Endothelial cell of umbilical vein (primary cell): Measurements from ENCODE around the gene BAZ1A. TPM values are rescaled to one million over a fixed set of nuclear protein-coding genes. Genes with fewer than 3 reads are reported as not detected.

ENCODE experiments used
- BruUV-seq: library from RNA; stranded (reverse); fragments of 400-500 nt; replicated peaks from 2 replicates; lab custom pipeline; 2021; lab: Mats Ljungman, UMichigan
- CTCF ChIA-PET: fragments of 300-600, 350-600 bp; sonication (Branson Sonifier 250); formaldehyde crosslinking; loops from one replicate; lab custom pipeline; 2021; ENCODE audit warnings: antibody characterized with exemption, inconsistent platforms; lab: Charles Lee
- POLR2A ChIA-PET: fragments of 300-600, 350-600 bp; sonication (Branson Sonifier 250); formaldehyde crosslinking; loops from one replicate; lab custom pipeline; 2021; ENCODE audit warnings: antibody characterized with exemption, inconsistent platforms; lab: Charles Lee
- DNase-seq: peaks from one replicate; pipeline ENCODE4 v3.0.0-alpha.2; 2011; ENCODE audit warnings: low read depth, low spot score
- FAIRE-seq: peaks from 2 replicates; lab custom pipeline; 2011; peaks lifted over from hg19 to GRCh38; lab: Jason Lieb, UNC
- H2AFZ ChIP-seq: 2 replicates; pipeline ENCODE4 v1.6.0; 2012; ENCODE audit warnings: low read depth, low read length, control low read depth, inconsistent platforms
- H3K27ac ChIP-seq: 2 replicates; pipeline ENCODE4 v1.5.1; 2011; ENCODE audit warnings: low read depth, mild to moderate bottlenecking, control low read depth, low read length, moderate library complexity; ENCODE audit not compliant: insufficient read depth
- H3K27me3 ChIP-seq, 2 experiments: 2 replicates each; pipeline versions ENCODE4 v1.6.0 to v1.6.1; 2011; ENCODE audit warnings: low read length in 2 of 2, mixed read lengths in 1 of 2; ENCODE audit not compliant: control insufficient read depth in 2 of 2, insufficient read depth in 2 of 2
- H3K36me3 ChIP-seq, 2 experiments: 2 replicates in 1 of 2; 3 replicates in 1 of 2; pipeline ENCODE4 v1.5.1; 2011; ENCODE audit warnings: low read length in 2 of 2, mild to moderate bottlenecking in 1 of 2, moderate library complexity in 1 of 2; ENCODE audit not compliant: control insufficient read depth in 2 of 2, insufficient read depth in 2 of 2; ENCODE audit errors: extremely low read depth in 1 of 2
- H3K4me1 ChIP-seq: 3 replicates; pipeline ENCODE4 v1.5.1; 2011; ENCODE audit warnings: mild to moderate bottlenecking, low read length; ENCODE audit not compliant: control insufficient read depth, insufficient read depth; ENCODE audit errors: extremely low read depth
- H3K4me2 ChIP-seq: 2 replicates; pipeline ENCODE4 v1.6.1; 2011; ENCODE audit warnings: low read length, control low read depth, mixed read lengths; ENCODE audit not compliant: insufficient read depth
- H3K4me3 ChIP-seq, 3 experiments: fragments of 200-600 bp in 1 of 3; sonication (generic), shearing (Covaris generic) in 1 of 3; replicated peaks in 1 of 3; 2 replicates each; pipeline ENCODE4 v1.5.1; 2011 to 2016; ENCODE audit warnings: control low read depth in 3 of 3, low read length in 3 of 3, mild to moderate bottlenecking in 2 of 3, inconsistent platforms in 1 of 3, low read depth in 1 of 3, moderate library complexity in 1 of 3; ENCODE audit not compliant: insufficient read depth in 1 of 3
- H3K79me2 ChIP-seq: 2 replicates; pipeline ENCODE4 v1.6.0; 2012; ENCODE audit warnings: low read length, inconsistent platforms; ENCODE audit not compliant: control insufficient read depth, insufficient read depth
- H3K9ac ChIP-seq: replicated peaks from 2 replicates; pipeline ENCODE3; 2011; ENCODE audit warnings: low read length, control low read depth; ENCODE audit not compliant: insufficient read depth; ENCODE audit errors: extremely low read depth
- H3K9me1 ChIP-seq: replicated peaks from 3 replicates; pipeline ENCODE4 v1.6.0; 2011; ENCODE audit warnings: mild to moderate bottlenecking, low read length; ENCODE audit not compliant: control insufficient read depth, insufficient read depth; ENCODE audit errors: extremely low read depth
- H3K9me3 ChIP-seq: replicated peaks from 2 replicates; pipeline ENCODE4 v1.5.1; 2012; ENCODE audit warnings: low read length, inconsistent platforms; ENCODE audit not compliant: control insufficient read depth, insufficient read depth
- H4K20me1 ChIP-seq: replicated peaks from 2 replicates; pipeline ENCODE3; 2011; ENCODE audit warnings: mild to moderate bottlenecking, low read length; ENCODE audit not compliant: control insufficient read depth, insufficient read depth; ENCODE audit errors: extremely low read depth
- EZH2 ChIP-seq: IDR thresholded peaks from 2 replicates; pipeline ENCODE4 v1.6.1; 2012; ENCODE audit warnings: borderline replicate concordance, low read depth, mild to moderate bottlenecking, moderate library complexity, low read length, inconsistent platforms; ENCODE audit not compliant: severe bottlenecking
- JUN ChIP-seq: IDR thresholded peaks from 2 replicates; pipeline ENCODE4 v1.6.1; 2011; ENCODE audit warnings: borderline replicate concordance, low read depth; ENCODE audit not compliant: insufficient read length, insufficient read depth
- MYC ChIP-seq: IDR thresholded peaks from one replicate; pipeline ENCODE4 v1.6.1; 2011; ENCODE audit warnings: mild to moderate bottlenecking, low read depth, low read length
- POLR2A ChIP-seq: IDR thresholded peaks from 2 replicates; pipeline ENCODE4 v1.6.1; 2012; ENCODE audit warnings: low read depth, mild to moderate bottlenecking, control low read depth, low read length
- POLR2AphosphoS5 ChIP-seq: IDR thresholded peaks from 2 replicates; pipeline ENCODE4 v1.6.1; 2012; ENCODE audit warnings: low read depth, mild to moderate bottlenecking, control low read depth, low read length, moderate library complexity; ENCODE audit not compliant: insufficient read depth
- dilution Hi-C: fragments of 300-500 bp; cut with MboI; formaldehyde crosslinking; loops from one replicate; pipeline ENCODE4 v1.15.0; 2019; ENCODE audit warnings: low sequenced_read_pairs; ENCODE audit not compliant: extremely low pct_ligation_motif_present
- intact Hi-C: fragments of 100-400 bp; cut with micrococcal nuclease; formaldehyde crosslinking; loops from one replicate; pipeline ENCODE4 v1.10.0; 2022
- polyA plus RNA-seq, 4 experiments: library from polyadenylated mRNA; depleted of rRNA in 3 of 4; stranded (reverse) in 3 of 4; unstranded in 1 of 4; fragments of >200 nt; gene quantifications; 2 replicates each; pipeline versions ENCODE4 v1.2.1 to v1.2.3, GENCODE V29; 2011 to 2012; ENCODE audit warnings: missing spikeins in 1 of 4
- total RNA-seq: library from RNA; stranded (reverse); gene quantifications from 2 replicates; pipeline ENCODE4 v1.2.3, GENCODE V29; 2021
- TF ChIP-seq, protein P1 (sequence below): IDR thresholded peaks from 2 replicates; pipeline ENCODE4 v1.6.1; 2011; ENCODE audit not compliant: insufficient read depth, insufficient read length
- TF ChIP-seq, protein P2 (sequence below), 2 donors: IDR thresholded peaks; 1 replicate in 1 of 2; 2 replicates in 1 of 2; pipeline ENCODE4 v1.5.1; 2011; ENCODE audit warnings: low read length in 2 of 2, mild to moderate bottlenecking in 2 of 2, moderate library complexity in 2 of 2, control low read depth in 1 of 2, inconsistent platforms in 1 of 2, low read depth in 1 of 2; ENCODE audit not compliant: insufficient read depth in 1 of 2; ENCODE audit errors: extremely low read depth in 1 of 2

Gene BAZ1A
- total and polyA plus RNA-seq, 2 donors (not counting 3 experiments of a cell fraction or from before 2014, with no cell fraction given) = 15.2 to 52.1 TPM

DNA sequence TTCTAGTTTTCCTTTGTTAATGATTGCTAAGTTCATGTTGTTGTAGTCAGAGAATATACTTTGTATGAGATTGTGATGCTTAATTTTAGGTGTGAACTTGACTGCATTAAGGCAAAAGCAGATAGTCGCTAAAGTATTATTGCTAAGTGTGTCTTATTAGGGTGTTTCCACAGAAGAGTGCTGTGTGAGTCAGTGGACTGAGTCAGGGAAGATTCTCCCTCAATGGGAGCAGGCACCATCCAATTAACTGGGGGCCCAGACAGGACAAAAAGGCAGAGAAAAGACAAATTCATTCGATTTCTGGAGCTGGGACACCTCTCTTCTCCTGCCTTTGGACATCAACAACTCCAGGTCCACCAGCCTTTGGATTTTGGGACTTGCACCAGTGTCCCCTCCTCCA is 48.5 kb downstream of the BAZ1A start:
- Histone ChIP-seq H3K4me1 (no peaks in the 10 kb centered on the region), H3K27me3 (no peaks in the 10 kb centered on the region), H3K4me2 (no peak overlapping the region), H3K27ac (no peak overlapping the region), H3K79me2 (peaks cover 36% of the 10 kb centered on the region), H2AFZ (no peak overlapping the region), H3K9ac (no peak overlapping the region), H3K4me3 (no peak overlapping the region), H4K20me1 (no peaks in the 10 kb centered on the region), H3K9me1 (no peaks in the 10 kb centered on the region), H3K36me3 (peaks cover 3 to 6% of the 10 kb centered on the region in 2 experiments), H3K9me3 (no peaks in the 10 kb centered on the region)
- FAIRE-seq = no peak
- intact Hi-C loops = no loop called here
- DNase-seq = no peak
- TF ChIP-seq POLR2A (no peak), POLR2AphosphoS5 (no peak), EZH2 (no peak)
- TF ChIP-seq, protein P1, sequence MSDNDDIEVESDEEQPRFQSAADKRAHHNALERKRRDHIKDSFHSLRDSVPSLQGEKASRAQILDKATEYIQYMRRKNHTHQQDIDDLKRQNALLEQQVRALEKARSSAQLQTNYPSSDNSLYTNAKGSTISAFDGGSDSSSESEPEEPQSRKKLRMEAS = no peak
- TF ChIP-seq, protein P2, sequence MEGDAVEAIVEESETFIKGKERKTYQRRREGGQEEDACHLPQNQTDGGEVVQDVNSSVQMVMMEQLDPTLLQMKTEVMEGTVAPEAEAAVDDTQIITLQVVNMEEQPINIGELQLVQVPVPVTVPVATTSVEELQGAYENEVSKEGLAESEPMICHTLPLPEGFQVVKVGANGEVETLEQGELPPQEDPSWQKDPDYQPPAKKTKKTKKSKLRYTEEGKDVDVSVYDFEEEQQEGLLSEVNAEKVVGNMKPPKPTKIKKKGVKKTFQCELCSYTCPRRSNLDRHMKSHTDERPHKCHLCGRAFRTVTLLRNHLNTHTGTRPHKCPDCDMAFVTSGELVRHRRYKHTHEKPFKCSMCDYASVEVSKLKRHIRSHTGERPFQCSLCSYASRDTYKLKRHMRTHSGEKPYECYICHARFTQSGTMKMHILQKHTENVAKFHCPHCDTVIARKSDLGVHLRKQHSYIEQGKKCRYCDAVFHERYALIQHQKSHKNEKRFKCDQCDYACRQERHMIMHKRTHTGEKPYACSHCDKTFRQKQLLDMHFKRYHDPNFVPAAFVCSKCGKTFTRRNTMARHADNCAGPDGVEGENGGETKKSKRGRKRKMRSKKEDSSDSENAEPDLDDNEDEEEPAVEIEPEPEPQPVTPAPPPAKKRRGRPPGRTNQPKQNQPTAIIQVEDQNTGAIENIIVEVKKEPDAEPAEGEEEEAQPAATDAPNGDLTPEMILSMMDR (IDR thresholded peaks at IDR 0.05; ENCODE audit: extremely low read depth in 1 of 2, insufficient read depth in 1 of 2, low read depth in 1 of 2, low read length in 2 of 2) = no peak
- ChIA-PET POLR2A (no interaction called here), CTCF (interaction anchor here (1.0 to 1.2 kb wide), 3 partner anchors 9 to 21 kb away, joined by 3 to 5 read pairs (median 3); no protein-coding TSS in a partner anchor)
- BruUV-seq = no TSS peak
- dilution Hi-C loops = no loop called here

DNA sequence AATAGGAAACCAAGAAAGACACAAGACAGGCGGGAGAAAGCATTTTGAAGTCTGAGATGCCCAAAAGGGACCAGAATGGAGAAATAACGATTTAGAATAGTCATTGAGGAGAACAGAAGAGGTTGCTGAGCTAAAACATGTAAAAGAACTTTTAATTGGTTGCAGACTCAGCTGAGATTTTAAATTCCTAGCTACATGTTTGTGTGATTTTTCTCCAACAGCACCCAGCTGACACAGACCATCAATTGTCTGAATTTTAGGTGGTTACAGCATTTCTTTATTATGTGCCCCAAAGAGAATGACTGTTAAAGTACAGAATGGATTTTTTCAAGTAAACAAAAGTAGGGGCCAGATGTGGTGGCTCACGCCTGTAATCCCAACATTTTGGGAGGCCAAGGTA is 50.3 kb downstream of the BAZ1A start:
- intact Hi-C loops = no loop called here

More for the DNA sequence above, 50.3 kb downstream of the BAZ1A start:
- H2AFZ ChIP-seq = no peak overlapping the region
- dilution Hi-C loops = no loop called here
- CTCF ChIA-PET = interaction anchor here (1.5 kb wide), 1 partner anchor 19 kb away, joined by 3 read pairs; no protein-coding TSS in a partner anchor
- H3K27ac ChIP-seq = no peak overlapping the region
- no peaks in the 10 kb centered on the region for H4K20me1 ChIP-seq
- H3K4me1 ChIP-seq = no peaks in the 10 kb centered on the region
- H3K4me3 ChIP-seq = no peak overlapping the region
- no TSS peak for BruUV-seq
- DNase-seq = no peak
- POLR2A ChIA-PET = interaction anchor here (0.7 kb wide), 1 partner anchor 14 kb away, joined by 4 read pairs; no protein-coding TSS in a partner anchor
- FAIRE-seq = no peak
- peaks cover 3 to 8% of the 10 kb centered on the region in 2 experiments for H3K36me3 ChIP-seq
- H3K9me1 ChIP-seq = no peaks in the 10 kb centered on the region
- no peak overlapping the region for H3K9ac ChIP-seq
- no peaks in the 10 kb centered on the region for H3K9me3 ChIP-seq
- H3K79me2 ChIP-seq = peaks cover 24% of the 10 kb centered on the region
- TF ChIP-seq JUN (no peak), MYC (no peak)
- TF ChIP-seq, protein P2 (IDR thresholded peaks at IDR 0.05; ENCODE audit: extremely low read depth in 1 of 2, insufficient read depth in 1 of 2, low read depth in 1 of 2, low read length in 2 of 2) = no peak
- H3K27me3 ChIP-seq = no peaks in the 10 kb centered on the region
- no peak overlapping the region for H3K4me2 ChIP-seq
